Fibroblast of lung (primary cell): Measurements from ENCODE around the gene CSGALNACT2.
A peak's percentile ranks its signal among the peaks of the same experiment; 100 is the strongest.

Source experiments
- EZH2 ChIP-seq: IDR thresholded peaks from 2 replicates; pipeline ENCODE4 v1.5.1; 2012; ENCODE audit warnings: low read length, control low read depth, mild to moderate bottlenecking; ENCODE audit errors: missing control alignments
- TF ChIP-seq, protein P1 (sequence below), 2 donors: IDR thresholded peaks in 1 of 2; conservative IDR thresholded peaks in 1 of 2; 1 replicate in 1 of 2; 2 replicates in 1 of 2; pipeline ENCODE4 v1.5.1; 2011 to 2012; ENCODE audit warnings: low read length in 2 of 2, control low read depth in 1 of 2, inconsistent platforms in 1 of 2, low read depth in 1 of 2, mild to moderate bottlenecking in 1 of 2

DNA sequence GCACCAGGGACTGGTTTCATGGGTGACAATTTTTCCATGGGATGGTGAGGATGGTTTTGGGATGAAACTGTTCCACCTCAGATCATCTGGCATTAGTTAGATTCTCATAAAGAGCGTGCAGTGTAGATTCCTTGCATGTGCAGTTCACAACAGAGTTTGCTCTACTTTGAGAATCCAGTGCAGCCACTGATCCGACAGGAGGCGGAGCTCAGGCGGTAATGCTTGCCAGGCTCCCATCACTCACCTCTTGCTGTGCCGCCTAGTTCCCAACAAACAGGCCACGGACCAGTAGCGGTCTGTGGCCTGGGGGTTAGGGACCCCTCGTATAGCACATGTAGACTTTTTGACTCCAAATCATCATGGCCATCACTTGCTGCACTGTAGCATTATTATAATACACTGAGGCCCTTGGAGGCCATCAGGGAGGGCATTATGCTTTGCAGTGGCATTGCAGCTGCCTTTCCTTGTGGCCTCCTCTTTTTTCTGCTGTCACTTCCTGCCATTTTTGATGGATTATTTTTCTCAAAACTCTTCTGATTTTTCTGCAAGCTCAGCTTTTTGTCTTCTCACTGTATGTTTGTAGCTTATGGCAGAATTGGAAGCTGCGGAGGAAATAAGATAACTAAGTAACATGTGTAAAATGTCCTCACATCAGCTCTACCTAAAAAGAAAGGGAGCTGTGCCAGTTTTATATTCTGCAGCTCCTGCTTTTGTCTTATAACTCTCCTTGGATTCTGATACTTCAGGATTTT is 18.5 kb downstream of the CSGALNACT2 start:
- TF ChIP-seq, protein P1, sequence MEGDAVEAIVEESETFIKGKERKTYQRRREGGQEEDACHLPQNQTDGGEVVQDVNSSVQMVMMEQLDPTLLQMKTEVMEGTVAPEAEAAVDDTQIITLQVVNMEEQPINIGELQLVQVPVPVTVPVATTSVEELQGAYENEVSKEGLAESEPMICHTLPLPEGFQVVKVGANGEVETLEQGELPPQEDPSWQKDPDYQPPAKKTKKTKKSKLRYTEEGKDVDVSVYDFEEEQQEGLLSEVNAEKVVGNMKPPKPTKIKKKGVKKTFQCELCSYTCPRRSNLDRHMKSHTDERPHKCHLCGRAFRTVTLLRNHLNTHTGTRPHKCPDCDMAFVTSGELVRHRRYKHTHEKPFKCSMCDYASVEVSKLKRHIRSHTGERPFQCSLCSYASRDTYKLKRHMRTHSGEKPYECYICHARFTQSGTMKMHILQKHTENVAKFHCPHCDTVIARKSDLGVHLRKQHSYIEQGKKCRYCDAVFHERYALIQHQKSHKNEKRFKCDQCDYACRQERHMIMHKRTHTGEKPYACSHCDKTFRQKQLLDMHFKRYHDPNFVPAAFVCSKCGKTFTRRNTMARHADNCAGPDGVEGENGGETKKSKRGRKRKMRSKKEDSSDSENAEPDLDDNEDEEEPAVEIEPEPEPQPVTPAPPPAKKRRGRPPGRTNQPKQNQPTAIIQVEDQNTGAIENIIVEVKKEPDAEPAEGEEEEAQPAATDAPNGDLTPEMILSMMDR (conservative IDR thresholded peaks at IDR 0.05 in 1 of 2, IDR thresholded peaks at IDR 0.05 in 1 of 2; ENCODE audit: low read depth in 1 of 2, low read length in 2 of 2) = peak in 1 of 2 donors; percentile 7
- TF ChIP-seq EZH2 = no peak
